IPS-15b (cell line): Measurements from ENCODE around the gene MARCKSL1.

Experiments used
- H3K27me3 ChIP-seq: one replicate; pipeline ENCODE4 v1.6.1; 2013; ENCODE audit warnings: low read length; ENCODE audit not compliant: control insufficient read depth, insufficient read depth
- H3K36me3 ChIP-seq: one replicate; pipeline ENCODE4 v1.6.1; 2013; ENCODE audit warnings: low read length; ENCODE audit not compliant: control insufficient read depth, insufficient read depth
- H3K4me1 ChIP-seq: one replicate; pipeline ENCODE4 v1.6.1; 2013; ENCODE audit warnings: mild to moderate bottlenecking, low read length; ENCODE audit not compliant: control insufficient read depth, insufficient read depth
- H3K4me3 ChIP-seq: one replicate; pipeline ENCODE4 v1.5.1; 2013; ENCODE audit warnings: low read depth, low read length
- H3K9ac ChIP-seq: one replicate; pipeline ENCODE4 v1.6.1; 2013; ENCODE audit warnings: low read depth, mild to moderate bottlenecking, low read length
- H3K9me3 ChIP-seq: one replicate; pipeline ENCODE4 v1.6.1; 2013; ENCODE audit warnings: mild to moderate bottlenecking, low read length; ENCODE audit not compliant: control insufficient read depth, insufficient read depth

MARCKSL1 gene

DNA sequence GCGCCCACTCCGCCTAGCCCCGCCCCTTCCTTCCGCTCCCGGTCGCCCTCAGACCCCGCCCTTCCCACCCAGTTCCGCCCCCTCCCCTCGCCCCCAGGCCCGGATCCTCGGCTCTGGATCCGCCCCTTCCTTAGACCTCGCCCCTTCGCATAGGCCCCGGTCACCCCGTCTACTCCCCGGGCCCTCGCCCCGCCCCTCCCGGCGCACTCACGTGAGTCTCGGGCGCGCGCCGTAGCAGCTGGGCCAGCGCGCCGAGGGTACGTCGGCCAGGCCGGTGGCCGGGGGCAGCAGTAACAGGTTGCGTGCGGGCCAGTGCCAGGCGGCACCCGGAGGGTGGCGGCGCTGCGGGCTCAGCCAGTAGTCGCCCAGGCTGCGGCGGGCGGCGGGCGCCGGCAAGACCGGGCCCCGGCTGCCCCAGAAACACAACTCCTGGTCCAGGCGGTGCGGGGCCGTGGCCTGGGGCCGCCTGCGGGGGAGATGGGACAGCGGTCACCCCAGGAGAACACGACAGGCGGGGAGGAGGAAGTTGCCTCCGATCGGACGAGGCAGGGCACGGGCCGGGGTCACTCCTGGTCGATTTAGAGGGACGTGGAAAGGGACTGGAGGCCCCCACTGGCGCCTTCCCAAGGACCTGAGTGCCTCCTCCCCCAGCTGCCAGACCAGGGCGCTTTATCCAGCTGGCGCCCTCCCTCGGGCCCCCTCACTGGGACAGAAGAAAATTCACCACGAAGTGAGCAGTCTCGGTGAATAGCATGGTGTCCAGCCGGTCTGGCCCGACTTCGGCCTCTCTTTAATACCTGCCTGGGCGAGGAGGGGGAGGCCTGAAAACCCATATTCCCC is 15.6 kb upstream of the MARCKSL1 start:
- Histone ChIP-seq H3K27me3 (peaks cover 15% of the 10 kb centered on the region), H3K9me3 (peaks cover 5% of the 10 kb centered on the region), H3K4me1 (peaks cover 8% of the 10 kb centered on the region), H3K9ac (peak overlapping the region; percentile 73), H3K36me3 (no peaks in the 10 kb centered on the region), H3K4me3 (peak overlapping the region; percentile 79)

DNA sequence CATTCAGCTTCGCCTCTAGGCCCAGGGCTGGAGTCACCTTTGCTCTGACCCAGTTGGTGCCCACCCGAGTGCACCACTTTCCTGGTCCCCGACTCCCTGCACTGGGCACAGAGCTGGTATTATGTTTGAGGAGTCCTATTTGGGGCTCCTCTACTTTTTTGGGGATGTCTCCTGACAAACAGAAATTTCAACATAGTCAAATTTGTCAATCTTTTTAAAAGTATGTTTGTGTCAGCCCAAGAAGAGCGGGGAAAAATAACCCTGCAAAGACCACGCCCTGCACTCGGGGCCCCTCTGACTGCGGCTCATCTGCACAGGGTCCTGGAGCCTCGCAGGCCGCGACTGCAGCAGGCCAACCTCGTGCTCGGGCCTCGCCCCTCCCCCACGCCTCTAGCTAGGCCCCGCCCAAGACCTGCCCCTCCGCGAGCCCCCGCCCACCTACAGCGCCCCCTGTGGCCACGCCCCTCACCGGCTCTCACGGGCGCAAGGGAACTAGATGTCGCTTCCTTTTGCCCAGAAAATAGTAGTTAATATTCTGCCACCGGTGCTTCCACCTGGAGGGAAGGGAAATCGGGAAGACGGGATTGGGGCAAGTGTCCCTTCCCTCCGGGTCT is 14.9 kb upstream of the MARCKSL1 start:
- peak overlapping the region; percentile 79 for H3K4me3 ChIP-seq
- H3K36me3 ChIP-seq: no peaks in the 10 kb centered on the region
- H3K27me3 ChIP-seq: peaks cover 15% of the 10 kb centered on the region
- peaks cover 5% of the 10 kb centered on the region for H3K9me3 ChIP-seq
- H3K9ac ChIP-seq: peak overlapping the region; percentile 65
- H3K4me1 ChIP-seq: peaks cover 8% of the 10 kb centered on the region

DNA sequence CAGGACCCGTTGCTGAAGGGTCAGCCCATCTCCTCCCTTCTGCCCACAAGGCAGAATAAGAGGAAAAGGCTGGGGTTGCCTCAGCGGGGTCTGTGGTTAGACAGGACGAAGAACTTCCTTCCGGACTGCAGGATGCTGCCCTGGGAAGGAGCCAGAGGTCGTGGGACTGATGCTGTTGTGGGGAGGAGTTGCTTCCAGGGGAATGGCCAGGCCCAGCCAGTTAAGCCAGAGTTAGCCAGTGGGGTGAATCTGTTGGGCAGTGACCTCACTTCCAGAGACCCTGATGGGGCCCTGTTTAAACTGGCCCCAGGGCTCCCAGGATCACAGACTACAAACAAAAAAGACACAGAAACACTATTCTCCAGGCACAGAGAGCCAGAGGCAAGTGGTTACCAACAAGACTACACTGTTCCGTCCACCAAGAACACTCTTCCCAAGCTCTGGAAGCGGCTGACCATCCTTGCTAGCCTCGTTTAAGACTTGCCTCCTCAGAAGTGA is 13.2 kb upstream of the MARCKSL1 start:
- Histone ChIP-seq H3K9me3 (peaks cover 5% of the 10 kb centered on the region), H3K9ac (no peak overlapping the region), H3K4me3 (no peak overlapping the region), H3K36me3 (no peaks in the 10 kb centered on the region), H3K4me1 (peaks cover 8% of the 10 kb centered on the region), H3K27me3 (peaks cover 20% of the 10 kb centered on the region)

DNA sequence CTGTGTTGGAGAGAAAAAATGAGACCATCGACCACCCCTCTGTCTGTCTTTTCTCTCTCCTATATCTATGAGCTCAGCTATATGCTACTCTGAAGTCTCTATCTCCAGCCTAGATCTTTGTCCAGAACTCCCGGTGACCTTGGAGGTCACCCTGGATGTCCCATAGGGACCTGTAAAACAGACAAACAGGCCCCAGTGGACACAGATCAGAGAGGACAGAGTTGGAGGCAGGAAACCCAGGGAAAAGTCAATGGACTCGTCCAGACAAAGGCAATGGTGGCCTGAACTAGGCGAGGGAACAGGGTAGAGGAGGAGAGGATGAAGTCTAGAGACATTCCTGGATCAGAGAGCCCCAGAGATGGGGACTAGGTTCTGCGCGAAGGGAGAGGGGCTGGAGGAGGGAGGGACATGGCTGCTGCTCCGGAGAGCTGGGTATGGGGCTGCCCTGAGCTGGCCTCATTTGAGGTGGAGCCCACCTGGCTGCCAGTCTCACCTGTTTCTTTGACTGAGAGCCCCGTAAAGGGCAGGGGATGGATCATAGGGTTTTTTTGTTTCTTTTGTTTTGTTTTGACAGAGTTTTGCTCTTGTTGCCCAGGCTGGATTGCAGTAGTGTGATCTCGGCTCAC is 10.6 kb upstream of the MARCKSL1 start:
- H3K9ac ChIP-seq: no peak overlapping the region
- no peaks in the 10 kb centered on the region for H3K36me3 ChIP-seq
- H3K9me3 ChIP-seq: peaks cover 5% of the 10 kb centered on the region
- H3K4me3 ChIP-seq: no peak overlapping the region
- H3K27me3 ChIP-seq: peaks cover 20% of the 10 kb centered on the region
- no peaks in the 10 kb centered on the region for H3K4me1 ChIP-seq

DNA sequence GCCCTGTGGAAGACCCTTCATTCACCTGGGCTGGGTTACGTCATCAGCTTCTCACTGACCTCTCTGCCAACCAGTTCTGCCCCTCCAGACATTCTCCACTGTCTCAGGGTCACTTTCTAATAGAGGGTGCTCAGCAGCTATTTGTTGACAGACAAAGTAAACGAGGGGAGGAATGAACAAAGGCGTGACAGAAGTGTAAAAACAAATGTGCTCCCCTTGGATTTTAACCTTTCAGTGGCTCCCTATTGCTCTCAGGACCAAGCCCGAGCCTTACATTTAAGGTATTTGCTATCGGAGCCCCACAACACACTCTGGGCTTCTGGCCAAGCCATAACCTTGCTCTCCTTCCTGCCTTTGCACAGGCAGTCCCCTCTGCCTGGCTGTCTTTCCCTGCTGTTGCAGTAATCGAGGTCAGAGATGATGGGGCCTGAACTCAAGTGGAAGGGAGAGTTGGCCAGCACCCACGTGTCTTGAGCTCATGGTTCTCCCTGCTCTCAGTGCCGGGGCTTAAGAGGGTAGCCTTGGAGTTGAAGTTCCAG is 9.3 kb upstream of the MARCKSL1 start:
- Histone ChIP-seq H3K4me1 (peaks cover 2% of the 10 kb centered on the region), H3K36me3 (no peaks in the 10 kb centered on the region), H3K4me3 (no peak overlapping the region), H3K9me3 (peaks cover under 1% of the 10 kb centered on the region), H3K9ac (no peak overlapping the region), H3K27me3 (peaks cover 16% of the 10 kb centered on the region)

DNA sequence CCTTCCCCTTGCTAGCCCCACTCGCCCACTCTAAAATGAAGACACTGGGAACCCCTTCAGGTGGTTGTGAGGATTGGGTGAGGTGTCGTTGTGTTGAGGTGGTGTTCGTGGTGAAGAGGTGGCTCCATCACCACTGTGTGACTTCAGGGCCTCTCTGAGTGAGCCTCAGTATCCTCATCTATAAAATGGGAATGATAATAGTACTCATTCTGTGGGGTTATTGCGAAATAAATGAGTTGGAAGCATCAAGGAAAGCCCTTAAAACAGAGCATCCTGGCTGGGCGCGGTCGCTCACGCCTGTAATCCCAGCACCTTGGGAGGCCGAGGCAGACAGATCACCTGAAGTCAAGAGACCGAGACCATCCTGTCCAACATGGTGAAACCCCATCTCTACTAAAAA is 6.7 kb upstream of the MARCKSL1 start:
- Histone ChIP-seq H3K27me3 (peaks cover 5% of the 10 kb centered on the region), H3K4me1 (peaks cover 7% of the 10 kb centered on the region), H3K9me3 (no peaks in the 10 kb centered on the region), H3K4me3 (no peak overlapping the region), H3K36me3 (no peaks in the 10 kb centered on the region), H3K9ac (no peak overlapping the region)

- Histone ChIP-seq H3K9me3 (no peaks in the 10 kb centered on the region), H3K9ac (no peak overlapping the region), H3K36me3 (no peaks in the 10 kb centered on the region), H3K27me3 (peaks cover 5% of the 10 kb centered on the region), H3K4me1 (peaks cover 8% of the 10 kb centered on the region), H3K4me3 (no peak overlapping the region)
Measured at GRCh38 chr1:32341971-32342370, 5.9 kb upstream of the MARCKSL1 start.

DNA sequence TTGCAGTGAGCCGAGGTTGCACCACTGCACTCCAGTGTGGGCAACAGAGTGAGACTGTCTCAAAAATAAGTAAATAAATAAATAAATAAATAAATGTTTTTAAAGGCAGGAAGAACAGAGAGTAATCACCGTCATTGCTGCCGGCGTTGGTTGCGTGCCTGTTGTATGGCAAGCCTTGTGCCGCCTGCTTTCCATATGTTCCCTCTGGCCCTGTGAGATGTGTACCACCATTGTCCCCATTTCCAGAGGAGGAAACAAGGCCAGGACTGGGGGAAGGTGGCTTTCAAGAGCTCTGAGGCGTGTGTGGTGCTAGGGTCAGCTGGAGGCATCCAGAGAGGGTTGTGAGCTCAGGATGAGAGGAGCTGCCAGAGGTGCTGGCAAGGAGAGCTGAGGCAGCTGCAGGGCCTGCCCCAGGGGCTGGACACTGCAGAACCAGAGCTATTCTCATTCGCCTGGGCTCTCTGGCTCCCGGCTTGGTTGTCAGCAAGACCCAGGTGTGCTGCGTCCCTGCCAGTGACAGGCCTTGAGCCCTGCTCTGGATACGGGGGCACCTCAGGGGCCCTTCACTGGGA is 5.2 kb upstream of the MARCKSL1 start:
- H3K9ac ChIP-seq: no peak overlapping the region
- H3K9me3 ChIP-seq: no peaks in the 10 kb centered on the region
- no peaks in the 10 kb centered on the region for H3K36me3 ChIP-seq
- peaks cover 9% of the 10 kb centered on the region for H3K27me3 ChIP-seq
- peaks cover 12% of the 10 kb centered on the region for H3K4me1 ChIP-seq
- no peak overlapping the region for H3K4me3 ChIP-seq

GRCh38 chr1:32339363-32339978 is 3.4 kb upstream of the MARCKSL1 start:
- no peak overlapping the region for H3K4me3 ChIP-seq
- no peak overlapping the region for H3K9ac ChIP-seq
- H3K27me3 ChIP-seq: peaks cover 4% of the 10 kb centered on the region
- H3K4me1 ChIP-seq: peaks cover 12% of the 10 kb centered on the region
- no peaks in the 10 kb centered on the region for H3K9me3 ChIP-seq
- H3K36me3 ChIP-seq: peaks cover 3% of the 10 kb centered on the region

GRCh38 chr1:32338637-32339145 is 2.7 kb upstream of the MARCKSL1 start:
- peaks cover 9% of the 10 kb centered on the region for H3K36me3 ChIP-seq
- peaks cover 4% of the 10 kb centered on the region for H3K27me3 ChIP-seq
- no peak overlapping the region for H3K9ac ChIP-seq
- no peak overlapping the region for H3K4me3 ChIP-seq
- no peaks in the 10 kb centered on the region for H3K9me3 ChIP-seq
- H3K4me1 ChIP-seq: peaks cover 14% of the 10 kb centered on the region
